RCC 7860 (cell line): ENCODE results near the gene GPRIN3.
"Not testable (repeated sequence)": the region's sequence is repeated elsewhere in the genome, so short reads cannot be mapped to it uniquely, and the experiment has no call there.

Experiments
- DNase-seq: peaks from one replicate; pipeline ENCODE4 v3.0.0-alpha.2; 2015; ENCODE audit warnings: low spot score
- FAIRE-seq: peaks from 2 replicates; lab custom pipeline; 2012; peaks lifted over from hg19 to GRCh38; lab: Jason Lieb, UNC

GPRIN3 gene

GRCh38 chr4:89263265-89263664 lies 44.3 kb downstream of the GPRIN3 start:
- FAIRE-seq (no peak), DNase-seq (no peak)

- DNase-seq (no peak), FAIRE-seq (no peak)
Observed at GRCh38 chr4:89259301-89260028, 48.1 kb downstream of the GPRIN3 start.

GRCh38 chr4:89258506-89258905 lies 49.1 kb downstream of the GPRIN3 start:
- no peak for DNase-seq
- no peak for FAIRE-seq

GRCh38 chr4:89257376-89257775 lies 50.2 kb downstream of the GPRIN3 start:
- no peak for DNase-seq
- no peak for FAIRE-seq

- FAIRE-seq = no peak
Observed at GRCh38 chr4:89256203-89256800, 51.3 kb downstream of the GPRIN3 start.

DNA sequence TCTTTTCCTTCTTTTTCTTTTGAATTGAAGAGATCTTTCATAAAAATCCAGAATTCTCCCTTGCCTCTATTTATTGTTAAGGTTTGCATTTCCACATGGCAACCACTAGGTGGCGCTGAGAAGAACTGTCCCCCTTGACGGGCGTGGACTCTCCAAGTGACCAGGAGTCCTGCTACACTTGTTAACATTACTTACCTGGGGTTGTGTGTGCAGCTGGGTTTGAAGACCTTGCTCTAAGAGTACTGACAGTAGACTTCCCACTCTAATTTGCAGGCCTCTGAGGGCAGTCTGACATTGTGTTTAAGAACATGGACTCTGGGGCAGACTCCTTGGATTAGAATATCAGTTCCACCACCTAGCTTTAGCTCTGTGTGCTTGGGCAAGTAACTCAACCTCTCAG lies 52.8 kb downstream of the GPRIN3 start:
- DNase-seq (peak; percentile 29), FAIRE-seq (no peak)

More at GRCh38 chr4:89256203-89256800, 51.3 kb downstream of the GPRIN3 start:
- DNase-seq = no peak

DNA sequence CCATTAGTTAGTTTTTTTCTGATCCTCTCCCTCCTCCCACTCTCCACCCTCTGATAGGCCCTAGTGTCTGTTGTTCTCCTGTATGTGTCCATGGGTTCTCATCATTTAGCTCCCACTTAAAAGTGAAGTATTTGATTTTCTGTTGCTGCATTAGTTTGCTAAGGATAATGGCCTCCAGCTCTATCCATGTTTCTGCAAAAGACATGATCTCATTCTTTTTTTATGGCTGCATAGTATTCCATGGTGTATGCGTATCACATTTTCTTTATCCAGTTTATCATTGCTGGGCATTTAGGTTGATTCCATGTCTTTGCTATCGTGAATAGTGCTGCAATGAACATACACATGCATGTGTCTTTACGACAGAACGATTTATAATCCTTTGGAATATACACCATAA lies 53.3 kb downstream of the GPRIN3 start:
- DNase-seq, FAIRE-seq: not testable (repeated sequence)

DNA sequence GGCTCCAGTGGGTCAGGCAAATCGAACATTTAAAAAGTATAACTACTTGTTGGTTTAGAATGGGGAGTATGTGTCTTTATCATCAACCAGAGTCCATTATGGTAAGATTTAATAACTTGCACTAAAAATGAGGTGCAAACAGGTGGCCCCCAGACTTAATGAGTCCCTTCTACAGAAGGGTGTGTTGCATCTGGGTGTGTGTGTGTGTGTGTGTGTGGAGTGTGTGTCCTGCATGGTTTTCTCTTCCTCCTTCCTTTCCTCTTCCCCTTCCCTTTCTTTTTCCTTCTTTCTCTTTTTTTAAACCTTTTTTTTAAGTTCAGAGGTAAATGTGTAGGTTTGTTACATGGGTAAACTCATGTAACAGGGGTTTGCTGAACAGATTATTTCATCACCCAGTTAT lies 53.7 kb downstream of the GPRIN3 start:
- DNase-seq (no peak), FAIRE-seq (no peak)

DNA sequence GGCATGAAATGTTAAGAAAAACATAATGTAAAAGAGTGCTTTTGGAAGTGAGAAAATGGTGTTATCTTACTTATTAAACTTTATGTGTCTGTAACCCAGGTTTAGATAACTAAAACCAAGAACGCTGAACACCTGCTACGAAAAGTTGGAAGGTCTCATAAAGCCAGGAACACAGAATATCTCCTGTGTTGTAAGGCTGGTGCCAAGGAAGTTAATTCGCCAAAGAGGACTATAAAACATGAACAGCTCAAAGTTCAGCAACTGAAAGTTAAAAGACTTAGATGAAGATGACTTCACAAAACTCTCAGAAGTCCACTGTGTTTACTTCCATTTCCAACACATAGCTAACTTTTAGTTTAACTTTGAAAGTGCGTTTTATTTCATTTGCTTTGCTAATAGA lies 54.3 kb downstream of the GPRIN3 start:
- no peak for FAIRE-seq
- DNase-seq = no peak

DNA sequence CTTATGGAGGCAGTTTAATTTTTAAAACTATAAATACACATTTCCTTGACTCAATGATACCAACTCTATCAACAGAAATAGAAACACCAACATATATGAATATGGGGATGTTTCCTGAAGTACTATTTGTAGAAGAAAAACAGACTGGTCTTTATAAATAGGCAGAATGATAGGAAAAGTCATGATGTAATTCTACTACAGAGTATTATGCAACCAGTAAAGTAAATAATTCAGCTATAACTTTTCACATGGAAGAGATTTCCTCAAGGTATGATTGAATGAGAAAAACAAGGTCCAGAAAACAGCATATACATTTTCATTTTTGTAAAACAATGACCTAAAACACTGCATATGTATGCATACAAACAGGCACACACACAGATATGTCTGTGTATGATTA lies 56.2 kb downstream of the GPRIN3 start:
- DNase-seq = no peak
- FAIRE-seq = no peak

GRCh38 chr4:89249716-89250361 lies 57.8 kb downstream of the GPRIN3 start:
- FAIRE-seq = no peak
- no peak for DNase-seq

DNA sequence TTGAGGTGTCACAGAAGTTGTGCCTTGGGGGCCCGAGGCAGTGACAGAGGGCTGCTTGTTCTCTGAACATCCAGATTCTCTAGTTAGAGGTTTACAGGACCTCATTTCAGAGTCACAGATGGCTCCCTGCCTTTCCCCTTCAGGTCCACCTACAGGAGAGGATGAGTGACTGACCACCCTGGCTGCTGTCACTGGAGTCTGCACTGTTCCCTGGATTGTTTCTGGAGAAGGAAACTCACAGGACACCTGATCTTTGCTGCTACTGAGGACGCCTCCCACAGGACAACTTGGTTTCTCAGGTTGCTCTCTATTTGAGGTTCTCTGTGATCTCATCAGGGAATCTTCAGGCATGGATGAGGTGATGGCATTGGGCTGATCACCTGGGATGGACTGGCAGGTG lies 58.3 kb downstream of the GPRIN3 start:
- no peak for FAIRE-seq
- DNase-seq = no peak

DNA sequence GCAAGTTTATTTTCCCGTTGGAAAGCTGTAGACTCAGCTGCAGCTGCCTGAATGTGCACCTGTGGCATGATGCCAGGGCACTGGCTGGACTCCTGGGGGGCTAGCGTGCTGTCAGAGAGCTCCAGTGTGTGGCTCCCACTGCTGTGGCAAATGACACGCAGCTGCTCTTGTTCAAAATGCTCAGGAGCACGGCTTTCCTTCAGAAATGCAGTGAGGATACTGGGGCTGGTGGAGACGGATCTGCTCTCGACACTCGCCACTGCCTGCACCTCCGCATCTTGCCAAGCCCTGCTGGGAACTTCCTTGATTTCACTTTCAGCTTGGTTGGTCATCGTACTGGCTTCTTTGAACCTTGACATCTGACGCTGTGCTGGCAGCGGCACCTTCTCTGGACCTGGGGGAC lies 58.7 kb downstream of the GPRIN3 start:
- no peak for FAIRE-seq
- DNase-seq = no peak

DNA sequence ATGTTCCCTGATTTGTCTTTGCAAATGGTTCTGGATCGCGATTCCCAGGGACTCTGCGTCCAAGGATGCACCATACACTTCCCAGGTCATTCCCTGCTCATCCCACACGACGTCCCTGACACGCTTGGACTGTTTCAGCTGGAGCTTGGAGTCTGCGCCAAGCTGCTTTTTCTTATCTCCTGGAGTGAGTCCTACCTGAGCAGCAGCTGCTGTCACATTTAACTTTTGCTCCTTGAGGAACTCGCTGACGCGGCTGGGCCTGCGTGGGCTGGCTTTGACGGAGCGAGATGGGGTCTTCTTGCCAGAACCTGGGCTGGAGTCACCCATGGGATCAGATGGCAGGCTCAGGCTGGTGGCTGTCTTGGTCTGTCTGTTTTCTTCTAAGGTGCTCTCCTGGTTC lies 59.6 kb downstream of the GPRIN3 start:
- no peak for FAIRE-seq

GRCh38 chr4:89245459-89245858 lies 62.1 kb downstream of the GPRIN3 start:
- FAIRE-seq (no peak), DNase-seq (no peak)

More for the DNA sequence above, 59.6 kb downstream of the GPRIN3 start:
- no peak for DNase-seq

DNA sequence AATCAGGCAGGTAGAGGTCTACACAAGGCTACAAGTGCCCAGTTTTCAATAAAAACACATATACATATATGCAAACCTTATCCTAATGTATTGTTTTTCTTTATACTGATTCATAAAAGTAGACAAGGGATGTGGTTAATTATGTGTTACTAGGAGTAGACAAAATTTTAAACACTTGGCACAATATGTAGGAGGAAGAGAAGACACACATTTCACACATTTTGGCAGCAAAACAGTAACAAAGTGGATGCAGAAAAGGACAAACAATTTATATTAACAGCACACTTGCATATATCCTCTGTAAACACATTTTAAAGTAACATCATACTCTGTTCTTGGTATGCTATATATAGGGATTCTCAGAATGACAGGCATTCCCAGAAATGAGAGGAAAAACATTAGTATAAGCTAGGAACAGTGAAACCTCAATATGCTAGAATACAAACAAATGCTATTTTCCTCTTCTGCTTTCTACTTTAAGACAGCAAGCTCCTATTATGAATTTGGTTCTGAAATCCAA lies 63.8 kb downstream of the GPRIN3 start:
- no peak for DNase-seq
- no peak for FAIRE-seq

GRCh38 chr4:89242864-89243732 lies 64.5 kb downstream of the GPRIN3 start:
- FAIRE-seq = no peak
- no peak for DNase-seq

GRCh38 chr4:89242216-89242615 lies 65.4 kb downstream of the GPRIN3 start:
- no peak for FAIRE-seq
- no peak for DNase-seq

DNA sequence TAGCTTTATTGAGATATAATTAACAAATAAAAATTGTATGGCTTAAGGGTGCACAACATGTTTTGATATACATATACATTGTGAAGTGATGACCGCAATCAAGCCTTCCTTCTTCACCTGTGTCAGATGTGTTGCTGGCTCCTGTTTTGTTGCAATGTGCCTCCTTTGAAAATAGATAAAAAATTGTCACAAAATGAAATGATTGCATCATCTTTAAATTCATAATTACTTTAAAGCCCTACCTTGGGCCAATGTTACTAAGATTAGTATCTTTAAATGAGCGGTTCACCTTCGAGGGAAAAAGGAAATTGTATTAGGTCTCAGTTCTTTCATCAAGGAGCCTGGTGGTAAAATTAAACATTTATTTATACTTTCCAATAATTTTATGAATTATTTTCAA lies 77.3 kb downstream of the GPRIN3 start:
- DNase-seq = no peak
- FAIRE-seq = no peak

GRCh38 chr4:89226665-89227574 lies 80.7 kb downstream of the GPRIN3 start:
- DNase-seq (peak; percentile 51), FAIRE-seq (no peak)
